COLO829 (cell line): ENCODE results near the gene PXT1.
A peak's percentile ranks its signal among the peaks of the same experiment; 100 is the strongest.
"Not testable (repeated sequence)": the region's sequence is repeated elsewhere in the genome, so short reads cannot be mapped to it uniquely, and the experiment has no call there.

Source experiments
- DNase-seq: peaks from one replicate; pipeline ENCODE4 v3.0.0; 2012; ENCODE audit warnings: low spot score

The PXT1 gene

GRCh38 chr6:36442671-36443470 lies at the start of gene PXT1, which contains the start of gene KCTD20:
PXT1 (minus strand) TSS chr6:36442854; CDS start chr6:36426082, 16,772 bp downstream.
KCTD20 (plus strand) TSS chr6:36443000; CDS start chr6:36470098, 27,098 bp downstream.
- peak; percentile 81 for DNase-seq

GRCh38 chr6:36492092-36492491 lies 49.4 kb upstream of the PXT1 start:
- DNase-seq, result no peak

- no peak for DNase-seq
Observed at GRCh38 chr6:36491378-36491965, 48.8 kb upstream of the PXT1 start.

- DNase-seq, result no peak
Observed at GRCh38 chr6:36489426-36489825, 46.8 kb upstream of the PXT1 start.

- no peak for DNase-seq
Observed at GRCh38 chr6:36488221-36488620, 45.6 kb upstream of the PXT1 start.

GRCh38 chr6:36487698-36488097 lies 45.0 kb upstream of the PXT1 start:
- no peak for DNase-seq

- no peak for DNase-seq
Observed at GRCh38 chr6:36484736-36485135, 42.1 kb upstream of the PXT1 start.

- not testable (repeated sequence) for DNase-seq
Observed at GRCh38 chr6:36483326-36483725, 40.7 kb upstream of the PXT1 start.

GRCh38 chr6:36479256-36479655 lies 36.6 kb upstream of the PXT1 start:
- no peak for DNase-seq

GRCh38 chr6:36478051-36478526 lies 35.4 kb upstream of the PXT1 start:
- no peak for DNase-seq

GRCh38 chr6:36469946-36470345 lies 27.3 kb upstream of the PXT1 start:
- DNase-seq, result no peak

GRCh38 chr6:36469148-36469661 lies 26.6 kb upstream of the PXT1 start:
- DNase-seq, result no peak

GRCh38 chr6:36467625-36468024 lies 25.0 kb upstream of the PXT1 start:
- no peak for DNase-seq

GRCh38 chr6:36464233-36464632 lies 21.6 kb upstream of the PXT1 start:
- no peak for DNase-seq

- DNase-seq, result no peak
Observed at GRCh38 chr6:36463676-36464075, 21.0 kb upstream of the PXT1 start.

GRCh38 chr6:36461646-36462045 lies 19.0 kb upstream of the PXT1 start:
- no peak for DNase-seq

- no peak for DNase-seq
Observed at GRCh38 chr6:36460916-36461315, 18.3 kb upstream of the PXT1 start.

GRCh38 chr6:36459501-36459900 lies 16.8 kb upstream of the PXT1 start:
- no peak for DNase-seq

- DNase-seq, result no peak
Observed at GRCh38 chr6:36455486-36456027, 12.9 kb upstream of the PXT1 start.

- DNase-seq, result not testable (repeated sequence)
Observed at GRCh38 chr6:36452897-36453296, 10.2 kb upstream of the PXT1 start.

GRCh38 chr6:36449173-36449572 lies 6.5 kb upstream of the PXT1 start:
- not testable (repeated sequence) for DNase-seq

- peak; percentile 77 for DNase-seq
Observed at GRCh38 chr6:36445621-36446020, 3.0 kb upstream of the PXT1 start.

- DNase-seq, result no peak
Observed at GRCh38 chr6:36444470-36444869, 1.8 kb upstream of the PXT1 start.
